Kidney (tissue), 14 donors: ENCODE data around the gene CFAP43. TPM values are rescaled to one million over a fixed set of nuclear protein-coding genes. Genes with fewer than 3 reads are reported as not detected.
A peak's percentile ranks its signal among the peaks of the same experiment; 100 is the strongest.

ENCODE experiments used
- DNase-seq, 5 donors: peaks; one replicate each; pipeline ENCODE4 v3.0.0-alpha.2; 2013 to 2020
- FAIRE-seq: peaks from 2 replicates; lab custom pipeline; 2012; peaks lifted over from hg19 to GRCh38; lab: Jason Lieb, UNC
- H3K27ac ChIP-seq, 2 donors: one replicate each; pipeline ENCODE4 v1.7.0; 2013; ENCODE audit warnings: low read depth in 2 of 2, low read length in 2 of 2, inconsistent platforms in 1 of 2
- H3K27me3 ChIP-seq: one replicate; pipeline ENCODE4 v1.7.1; 2013; ENCODE audit warnings: low read length, inconsistent platforms; ENCODE audit not compliant: control insufficient read depth, insufficient read depth
- H3K36me3 ChIP-seq, 3 donors: one replicate each; pipeline versions ENCODE4 v1.7.0 to v1.7.1; 2013; ENCODE audit warnings: low read length in 3 of 3, control low read depth in 1 of 3, inconsistent platforms in 1 of 3; ENCODE audit not compliant: insufficient read depth in 3 of 3, control insufficient read depth in 2 of 3
- H3K4me1 ChIP-seq, 3 donors: one replicate each; pipeline versions ENCODE4 v1.7.0 to v1.7.1; 2013; ENCODE audit warnings: low read length in 3 of 3, inconsistent platforms in 1 of 3, low read depth in 1 of 3; ENCODE audit not compliant: control insufficient read depth in 2 of 3, insufficient read depth in 2 of 3
- H3K4me3 ChIP-seq, 3 donors: one replicate each; pipeline versions ENCODE4 v1.7.0 to v1.8.1; 2013; ENCODE audit warnings: low read length in 3 of 3, control low read depth in 1 of 3, inconsistent platforms in 1 of 3
- H3K9ac ChIP-seq, 3 donors: one replicate each; pipeline versions ENCODE4 v1.7.0 to v1.7.1; 2013; ENCODE audit warnings: low read length in 3 of 3, control low read depth in 1 of 3, inconsistent platforms in 1 of 3
- H3K9me3 ChIP-seq, 3 donors: one replicate each; pipeline versions ENCODE4 v1.7.0 to v1.7.1; 2013; ENCODE audit warnings: low read length in 3 of 3, control low read depth in 1 of 3, inconsistent platforms in 1 of 3; ENCODE audit not compliant: control insufficient read depth in 2 of 3, insufficient read depth in 1 of 3
- CTCF ChIP-seq: IDR thresholded peaks from 3 replicates; pipeline ENCODE4 v1.5.1; 2012; ENCODE audit warnings: mild to moderate bottlenecking, moderate library complexity, borderline replicate concordance; ENCODE audit not compliant: insufficient read depth; ENCODE audit errors: extremely low read depth
- intact Hi-C: fragments of 100-400 bp; cut with DNase I; formaldehyde crosslinking; loops from one replicate; pipeline ENCODE4 v1.11.1; 2022
- polyA plus RNA-seq: library from polyadenylated mRNA; stranded (reverse); fragments of 350-450 nt; fragmentation: Illumina TruSeq; extraction: RNeasy Lipid Tissue Mini Kit (QIAGEN cat#74804); gene quantifications from one replicate; pipeline ENCODE4 v1.2.3, GENCODE V29; 2014; ENCODE audit warnings: low read depth, low replicate concordance; ENCODE audit not compliant: insufficient read depth
- total RNA-seq: library from RNA; stranded (reverse); fragmentation: NEBNext Ultra II Directional; extraction: Animal tissue kit (Norgen Biotek cat#: 25700); gene quantifications from one replicate; pipeline ENCODE4 v1.2.1, GENCODE V29; 2021
- donor health status: control.
- donor health status: control.
- donor health status: control.
- donor health status: control.
- donor health status: control.
- donor health status: DM: yes; HTN: yes; CAD: no.
- donor health status: Normal renal cell carcinoma (clear cell type).

Gene CFAP43
- total and polyA plus RNA-seq, 2 donors from 2014 or later, result 3.1 to 7.2 TPM

DNA sequence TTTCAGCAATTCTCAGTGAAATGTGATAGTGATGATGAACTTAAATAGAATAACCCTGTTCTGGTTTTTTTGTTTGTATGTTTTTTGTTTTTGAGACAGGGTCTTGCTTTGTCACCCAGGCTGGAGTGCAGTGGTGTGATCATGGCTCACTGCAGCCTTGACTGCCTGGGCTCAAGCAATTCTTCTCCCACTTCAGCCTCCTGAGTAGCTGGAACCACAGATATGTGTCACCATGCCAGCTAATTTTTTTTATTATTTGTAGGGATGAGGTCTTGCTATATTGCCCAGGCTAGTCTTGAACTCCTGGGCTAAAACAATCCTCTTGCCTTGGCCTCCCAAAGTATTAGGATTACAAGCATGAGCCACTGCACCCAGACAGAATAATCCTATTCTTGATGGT, 132.2 kb downstream of the CFAP43 start:
- no peaks in the 10 kb centered on the region for H3K9me3 ChIP-seq
- TF ChIP-seq CTCF, result no peak
- no peaks in the 10 kb centered on the region for H3K27me3 ChIP-seq
- H3K4me1 ChIP-seq, result no peaks in the 10 kb centered on the region
- no peak overlapping the region for H3K27ac ChIP-seq
- intact Hi-C loops, result no loop called here
- no peaks in the 10 kb centered on the region for H3K36me3 ChIP-seq
- DNase-seq (no peak), FAIRE-seq (no peak)
- no peak overlapping the region for H3K4me3 ChIP-seq
- H3K9ac ChIP-seq, result no peak overlapping the region

DNA sequence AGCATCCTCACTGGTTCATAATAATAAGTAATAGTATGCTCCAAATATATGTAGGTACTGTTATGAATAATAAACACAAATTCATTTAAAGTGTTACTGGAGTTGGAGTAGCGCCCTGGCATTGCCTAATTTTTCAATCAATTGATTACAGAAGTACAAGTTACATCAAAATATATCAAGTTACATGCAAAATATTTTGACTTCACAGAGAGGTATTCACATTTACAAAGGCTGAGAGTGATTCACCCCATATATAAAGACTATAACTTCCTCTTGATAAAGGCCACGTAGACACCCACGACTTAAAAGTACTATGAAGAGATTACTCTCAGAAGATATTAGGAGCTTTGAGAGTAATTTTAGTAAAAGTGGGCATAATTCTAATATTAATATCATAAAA, 132.9 kb downstream of the CFAP43 start:
- no peak overlapping the region for H3K4me3 ChIP-seq
- H3K9me3 ChIP-seq, result no peaks in the 10 kb centered on the region
- no peaks in the 10 kb centered on the region for H3K4me1 ChIP-seq
- DNase-seq, result no peak
- intact Hi-C loops, result no loop called here
- no peak overlapping the region for H3K9ac ChIP-seq
- H3K36me3 ChIP-seq, result no peaks in the 10 kb centered on the region
- H3K27ac ChIP-seq, result no peak overlapping the region
- no peak for TF ChIP-seq CTCF
- H3K27me3 ChIP-seq, result no peaks in the 10 kb centered on the region
- FAIRE-seq, result no peak

DNA sequence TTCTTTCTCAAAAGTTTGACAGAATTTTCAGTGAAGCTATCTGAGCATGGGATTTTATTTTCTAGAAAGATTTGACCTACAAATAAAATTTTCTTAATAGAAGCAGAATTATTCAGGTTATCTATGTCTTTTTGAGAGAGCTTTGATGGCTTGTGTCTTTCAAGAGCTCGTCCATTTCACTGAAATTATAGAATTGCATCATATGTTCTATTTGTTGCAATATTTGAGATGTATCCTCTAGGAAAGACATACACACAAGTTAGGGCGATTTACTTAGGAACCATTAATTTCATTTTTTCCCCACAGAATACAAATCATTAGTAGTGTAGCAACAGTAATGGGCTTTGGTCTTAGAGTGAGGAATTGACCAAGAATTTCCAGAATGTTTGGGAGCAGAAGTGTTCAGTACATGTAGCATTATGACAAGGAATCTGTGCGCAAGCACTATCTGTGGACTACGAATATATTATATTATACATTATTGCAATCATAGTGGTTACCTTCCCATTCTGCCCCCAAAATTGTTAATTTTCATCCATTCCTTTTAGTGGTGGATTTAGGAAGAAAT, 133.7 kb downstream of the CFAP43 start:
- TF ChIP-seq CTCF, result no peak
- FAIRE-seq (no peak), DNase-seq (no peak)
- H3K9ac ChIP-seq, result no peak overlapping the region
- no peaks in the 10 kb centered on the region for H3K9me3 ChIP-seq
- no peaks in the 10 kb centered on the region for H3K27me3 ChIP-seq
- H3K27ac ChIP-seq, result no peak overlapping the region
- no peaks in the 10 kb centered on the region for H3K4me1 ChIP-seq
- intact Hi-C loops, result no loop called here
- no peak overlapping the region for H3K4me3 ChIP-seq
- H3K36me3 ChIP-seq, result no peaks in the 10 kb centered on the region

DNA sequence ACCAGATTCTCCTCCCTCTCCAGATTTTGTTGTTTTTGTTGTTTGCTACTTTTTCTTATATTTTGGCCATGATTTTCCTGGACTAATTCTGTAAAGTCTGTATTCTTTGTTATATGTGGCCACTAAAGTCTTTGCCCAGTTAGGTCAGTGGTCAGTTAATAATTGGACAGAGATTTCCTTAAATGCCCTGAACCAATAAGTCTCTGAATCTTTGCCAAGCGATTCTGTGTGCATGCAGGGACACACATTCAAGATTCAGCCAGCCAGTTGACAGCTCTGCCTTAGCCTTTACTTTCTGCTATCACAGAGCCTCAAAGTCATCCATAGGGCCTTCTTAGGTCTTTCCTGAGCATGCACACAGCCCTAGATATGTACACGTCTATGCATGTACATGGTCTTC, 135.5 kb downstream of the CFAP43 start:
- Histone ChIP-seq H3K4me3 (no peak overlapping the region), H3K27me3 (no peaks in the 10 kb centered on the region), H3K4me1 (no peaks in the 10 kb centered on the region), H3K36me3 (no peaks in the 10 kb centered on the region), H3K9me3 (no peaks in the 10 kb centered on the region), H3K9ac (no peak overlapping the region), H3K27ac (no peak overlapping the region)
- DNase-seq, result no peak
- FAIRE-seq, result peak; percentile 17
- intact Hi-C loops, result no loop called here
- TF ChIP-seq CTCF, result no peak
